NCI-H1048 (cell line): ENCODE results near the gene PAMR1.
"Not testable (repeated sequence)": the region's sequence is repeated elsewhere in the genome, so short reads cannot be mapped to it uniquely, and the experiment has no call there.

Experiments used
- DNase-seq: peaks from one replicate; lab custom pipeline; 2025; lab: John Stamatoyannopoulos, UW

Gene PAMR1

DNA sequence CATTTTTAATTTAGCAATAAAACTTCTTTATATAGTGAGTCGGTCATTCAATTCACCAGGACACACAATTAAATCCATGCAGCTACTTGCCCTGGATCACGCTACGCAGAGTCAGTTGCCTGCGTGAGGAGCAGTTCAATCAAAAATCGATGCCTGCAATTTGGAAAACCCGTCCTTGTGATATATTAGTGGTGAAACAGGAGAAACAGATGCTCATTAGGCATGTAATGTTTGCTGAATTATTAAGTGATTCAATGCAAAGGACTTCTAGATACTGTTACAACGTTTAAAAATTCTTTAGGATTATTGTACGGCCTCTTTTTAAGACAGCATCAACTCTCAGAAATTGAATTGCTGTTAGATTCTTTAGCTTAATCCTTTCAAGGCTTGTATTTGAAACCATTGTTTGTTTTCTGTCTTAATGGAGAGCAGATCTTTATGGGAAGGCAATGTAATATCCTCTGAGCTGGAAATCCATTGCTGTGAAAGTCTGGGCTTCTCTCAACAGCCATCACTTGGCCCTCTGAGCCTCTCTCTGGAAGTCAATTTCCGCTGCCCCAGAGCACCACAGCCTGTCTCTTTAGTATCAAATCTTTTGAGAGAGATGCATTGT lies 20.1 kb upstream of the PAMR1 start:
- no peak for DNase-seq

DNA sequence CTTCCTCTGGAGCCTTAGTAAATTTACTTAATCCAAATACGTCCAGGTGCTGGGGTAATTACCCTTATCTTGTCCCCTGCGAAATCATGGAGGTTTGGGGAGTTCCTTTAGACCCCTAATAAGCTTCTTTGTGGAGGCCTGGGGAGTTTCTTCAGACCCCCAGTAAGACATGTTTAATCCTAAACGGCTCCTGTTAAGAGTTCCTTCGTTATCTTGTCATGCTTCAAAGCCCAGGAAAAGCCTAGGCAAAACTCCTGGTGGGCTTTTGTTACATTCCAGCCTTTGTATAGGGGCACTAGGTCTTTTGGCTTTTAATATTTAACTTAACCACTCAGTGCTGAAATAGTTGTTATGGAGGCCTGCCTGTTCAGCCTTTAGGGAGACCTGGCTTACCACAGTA lies 18.1 kb upstream of the PAMR1 start:
- DNase-seq, result no peak

- no peak for DNase-seq
These were observed 16.4 kb upstream of the PAMR1 start for GRCh38 chr11:35541621-35542375.

DNA sequence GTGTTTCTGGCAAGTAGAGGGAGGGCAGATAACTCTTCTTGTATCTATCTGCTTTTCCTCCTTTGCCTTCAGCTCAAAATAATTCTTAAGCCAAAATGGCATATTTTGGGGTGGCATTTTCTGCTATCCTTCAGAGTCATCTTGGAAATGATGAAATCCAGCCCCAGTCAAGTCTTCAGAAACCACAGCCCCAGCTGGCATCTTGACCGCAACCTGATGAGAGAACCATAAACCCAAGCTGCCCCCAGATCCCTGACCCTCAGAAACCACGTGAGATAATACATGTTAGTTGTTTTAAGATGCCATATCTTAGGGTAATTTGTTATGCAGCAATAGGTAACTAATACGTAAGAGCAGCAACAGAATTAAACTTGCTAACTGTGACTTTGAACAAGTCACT lies 15.1 kb upstream of the PAMR1 start:
- DNase-seq, result no peak

DNA sequence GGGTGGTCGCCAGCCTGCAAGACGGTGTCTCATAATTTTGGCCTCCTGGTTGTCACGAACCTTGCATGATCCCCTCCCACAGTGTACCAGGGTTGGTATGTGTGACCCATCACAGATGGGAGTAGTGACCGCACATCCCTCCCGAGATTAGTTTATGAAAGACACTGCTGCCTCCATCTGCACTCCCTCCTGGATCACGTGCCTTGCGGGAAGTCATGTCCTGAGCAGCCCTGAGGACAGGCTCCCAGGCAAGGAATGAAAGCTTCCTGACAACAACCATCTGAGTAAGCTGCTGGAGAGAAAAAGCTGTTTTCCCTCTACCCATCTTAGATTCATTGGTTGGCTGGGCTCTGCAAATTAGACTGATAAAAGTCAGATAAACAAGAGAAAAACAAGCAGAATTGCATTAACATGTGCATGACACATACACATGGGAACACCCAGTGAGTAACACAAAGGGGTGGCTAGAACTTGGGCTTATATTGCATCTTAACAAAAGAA lies 14.4 kb upstream of the PAMR1 start:
- no peak for DNase-seq

GRCh38 chr11:35539256-35539655 lies 13.8 kb upstream of the PAMR1 start:
- DNase-seq, result no peak

DNA sequence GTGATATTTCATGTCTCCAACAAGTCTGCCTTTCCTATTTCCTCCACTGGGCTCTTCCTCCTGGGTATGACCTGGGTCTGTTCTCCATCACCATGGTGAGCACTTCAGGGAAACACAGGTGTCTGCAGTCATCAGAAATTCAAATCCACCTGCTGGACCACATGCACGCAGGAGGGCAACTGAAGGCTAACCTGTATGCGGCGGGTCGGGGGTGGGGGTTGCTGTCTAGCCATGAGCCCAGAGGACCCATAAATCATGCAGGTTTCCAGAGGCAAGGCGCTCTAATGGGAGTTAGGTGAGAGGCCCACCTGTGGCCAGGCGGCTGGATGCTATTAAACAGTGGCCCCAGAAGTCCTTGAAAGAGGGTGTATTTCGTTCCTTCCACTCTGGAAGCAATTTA lies 11.1 kb upstream of the PAMR1 start:
- DNase-seq, result no peak

DNA sequence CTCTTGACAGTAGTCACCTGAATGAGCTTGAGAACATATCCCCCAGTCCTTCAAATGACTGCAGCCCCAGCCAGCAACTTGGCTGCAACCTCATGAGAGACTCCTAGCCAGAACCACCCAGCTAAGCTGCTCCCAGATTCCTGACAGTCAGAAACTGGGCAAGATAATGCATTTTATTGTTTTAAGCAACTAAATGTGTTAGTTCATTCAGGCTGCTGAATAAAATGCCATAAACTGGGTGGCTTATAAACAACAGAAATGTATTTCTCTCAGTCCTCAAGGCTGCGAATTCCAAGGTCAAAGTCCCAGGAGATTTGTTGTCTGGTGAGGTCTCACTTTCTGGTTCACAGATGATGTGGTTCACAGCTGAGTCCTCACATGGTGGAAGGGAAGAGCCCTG lies 5.8 kb upstream of the PAMR1 start:
- no peak for DNase-seq

DNA sequence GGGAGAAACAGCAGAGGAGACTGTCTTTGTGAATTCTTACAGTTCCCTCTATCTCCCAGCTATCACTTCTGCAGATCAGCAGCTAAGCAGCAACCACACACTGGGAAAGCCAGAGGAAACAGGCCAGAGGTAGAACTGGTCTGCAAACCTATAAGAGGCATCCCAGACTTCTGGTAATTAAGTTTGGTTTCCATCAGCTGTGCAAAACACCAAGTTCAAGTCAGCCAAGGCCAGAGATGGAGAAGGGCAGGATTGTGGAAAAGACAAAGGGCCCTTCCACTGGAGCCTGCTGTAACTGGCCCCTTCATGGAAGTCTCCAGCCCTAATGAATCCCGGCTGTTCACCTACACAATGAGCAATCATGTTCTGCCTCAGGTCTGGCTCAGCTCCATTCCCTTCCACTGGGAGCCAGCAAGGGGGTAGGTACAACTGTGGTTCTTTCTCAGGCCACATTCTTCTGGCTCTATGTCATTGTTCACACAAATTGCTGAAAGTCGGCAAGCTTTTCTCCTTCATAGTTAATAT lies 4.6 kb upstream of the PAMR1 start:
- no peak for DNase-seq

DNA sequence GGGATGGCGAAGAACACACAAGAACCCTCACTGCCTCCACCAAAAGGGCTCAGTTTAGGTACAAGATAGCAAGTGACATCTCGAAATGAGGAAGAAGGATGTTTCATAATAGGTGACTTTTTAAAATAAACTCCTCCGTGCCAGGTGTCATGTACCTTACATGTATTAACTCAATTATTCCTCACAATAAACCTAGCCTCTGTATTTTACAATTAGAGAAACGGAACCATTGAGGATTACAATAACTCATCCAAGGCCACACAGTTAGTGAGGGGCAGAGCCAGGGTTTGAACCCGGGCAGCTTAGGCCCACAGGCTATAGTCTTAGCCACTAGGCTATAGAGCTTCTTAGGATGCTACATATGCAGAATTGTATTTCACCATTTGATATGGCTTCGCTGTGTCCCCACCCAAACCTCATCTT lies 965 bp upstream of the PAMR1 start:
- no peak for DNase-seq

GRCh38 chr11:35524780-35525179 lies 636 bp downstream of the PAMR1 start:
- no peak for DNase-seq

DNA sequence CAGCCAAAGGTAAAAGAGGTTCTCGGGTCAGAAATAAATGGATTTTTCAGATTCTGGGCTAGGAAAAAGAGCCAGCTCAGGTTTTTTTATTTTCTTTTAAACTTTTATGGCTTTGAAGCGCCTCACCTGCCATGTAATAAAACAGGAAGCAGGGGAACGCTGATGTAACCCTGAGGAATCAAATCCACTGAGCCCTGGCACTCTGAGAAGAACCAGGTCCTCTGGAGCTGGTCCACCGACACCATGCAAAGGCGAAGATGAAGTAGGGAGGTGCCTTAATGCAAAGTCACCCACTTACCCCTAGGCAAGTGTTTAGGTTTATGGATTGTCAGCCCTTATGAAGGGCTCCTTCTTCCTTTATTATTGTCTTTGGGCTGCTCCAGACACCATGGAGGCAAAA lies 1.6 kb downstream of the PAMR1 start:
- DNase-seq, result no peak

- DNase-seq, result no peak
These were observed 2.1 kb downstream of the PAMR1 start for GRCh38 chr11:35523331-35523768.

DNA sequence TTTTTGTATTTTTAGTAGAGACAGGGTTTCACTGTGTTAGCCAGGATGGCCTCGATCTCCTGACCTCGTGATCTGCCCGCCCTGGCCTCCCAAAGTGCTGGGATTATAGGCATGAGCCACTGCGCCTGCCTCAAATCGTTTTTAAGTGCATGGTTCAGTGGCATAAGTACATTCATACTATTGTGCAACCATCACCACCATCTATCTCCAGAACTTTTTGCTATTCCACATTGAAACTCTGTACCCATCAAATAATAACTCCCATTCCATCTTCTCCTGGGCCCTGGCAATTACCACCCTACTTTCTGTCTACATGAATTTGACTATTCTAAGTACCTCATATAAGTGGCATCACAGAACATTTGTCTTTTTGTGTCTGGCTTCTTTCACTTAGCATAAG lies 3.3 kb downstream of the PAMR1 start:
- DNase-seq, result not testable (repeated sequence)

DNA sequence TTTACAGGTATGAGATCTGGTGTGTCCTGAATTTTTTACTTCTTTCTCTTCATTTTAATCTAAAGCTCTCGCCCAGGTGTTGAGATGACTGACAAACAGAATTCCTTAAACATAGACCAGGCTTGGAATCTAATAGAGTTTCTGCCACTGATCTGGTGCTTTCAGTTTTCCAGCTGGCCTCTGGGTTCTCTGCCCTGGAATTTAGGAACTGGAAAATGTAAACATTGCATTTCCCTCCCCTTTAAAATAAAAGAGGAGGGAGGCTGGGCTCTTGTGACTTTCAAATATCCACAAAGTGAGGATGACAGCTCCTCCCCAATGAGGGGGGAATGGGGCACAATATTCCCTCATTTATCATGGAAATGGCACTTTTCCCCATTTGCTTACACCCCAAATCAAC lies 5.0 kb downstream of the PAMR1 start:
- no peak for DNase-seq

GRCh38 chr11:35518766-35519165 lies 6.7 kb downstream of the PAMR1 start:
- DNase-seq, result no peak

DNA sequence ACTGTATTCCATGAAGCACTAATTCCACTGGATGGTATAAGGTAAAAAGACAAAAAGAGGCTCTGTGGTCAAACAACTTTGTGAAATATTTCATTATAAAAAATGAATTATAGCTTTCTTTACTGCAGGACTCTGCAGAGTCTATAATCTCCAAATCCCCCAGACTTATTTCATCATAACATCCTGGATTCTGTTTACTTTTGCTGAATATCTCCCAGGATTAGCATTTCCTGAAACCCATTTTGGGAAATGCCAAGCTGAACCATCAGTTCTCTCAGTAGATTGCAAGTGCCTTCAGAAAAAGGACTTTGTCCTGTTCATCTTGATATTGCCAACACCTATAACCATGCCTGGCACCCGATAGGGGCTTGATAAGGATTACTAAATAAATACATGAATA lies 7.9 kb downstream of the PAMR1 start:
- no peak for DNase-seq

- no peak for DNase-seq
These were observed 9.0 kb downstream of the PAMR1 start for GRCh38 chr11:35516403-35516802.

DNA sequence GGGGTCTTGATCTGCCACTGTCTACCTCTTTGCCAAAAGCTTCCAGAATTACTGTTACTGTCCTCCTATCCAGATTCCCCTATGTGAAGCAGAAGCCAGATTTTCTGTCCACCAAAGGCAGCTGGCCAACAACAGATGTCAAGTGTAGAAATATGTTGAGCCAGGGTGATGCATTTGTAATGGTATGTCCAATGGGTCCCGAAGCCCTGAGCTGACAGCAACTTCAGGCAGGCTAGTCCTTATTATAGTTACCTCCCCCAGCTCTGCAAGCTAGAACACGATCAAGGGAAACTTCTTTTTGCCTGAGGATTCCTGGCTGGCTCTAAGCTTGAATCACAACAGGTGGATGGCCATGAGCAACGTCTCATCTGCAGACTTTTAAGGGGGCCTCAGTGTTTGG lies 10.2 kb downstream of the PAMR1 start:
- no peak for DNase-seq

- no peak for DNase-seq
These were observed 10.9 kb downstream of the PAMR1 start for GRCh38 chr11:35514481-35514880.

DNA sequence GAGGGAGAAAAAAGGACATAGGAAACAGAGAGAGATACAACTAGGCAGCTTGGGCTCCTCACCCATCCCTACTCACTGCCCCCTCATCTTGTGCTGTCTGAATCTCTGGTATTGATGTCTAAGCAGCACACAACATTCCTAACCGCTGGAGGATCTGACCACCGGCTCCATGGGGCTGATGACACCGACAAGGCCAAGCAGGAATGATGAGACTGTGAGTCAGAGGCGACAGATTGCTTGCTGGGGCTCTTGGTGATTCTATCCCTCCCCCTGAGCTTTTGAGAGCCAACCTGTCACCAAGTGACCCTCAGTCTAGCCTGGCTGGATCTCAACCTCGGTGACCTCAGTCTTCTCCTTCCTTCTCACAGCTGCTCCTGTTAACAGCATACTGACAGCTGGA lies 13.8 kb downstream of the PAMR1 start:
- no peak for DNase-seq

GRCh38 chr11:35507688-35508087 lies 17.7 kb downstream of the PAMR1 start:
- DNase-seq, result no peak

- no peak for DNase-seq
These were observed 23.6 kb downstream of the PAMR1 start for GRCh38 chr11:35501776-35502175.

GRCh38 chr11:35500744-35501143 lies 24.7 kb downstream of the PAMR1 start:
- no peak for DNase-seq
